GM04503 (cell line): ENCODE data around the gene B3GAT3.
"Not testable (repeated sequence)": the region's sequence is repeated elsewhere in the genome, so short reads cannot be mapped to it uniquely, and the experiment has no call there.

Source experiments
- DNase-seq: peaks from one replicate; pipeline ENCODE4 v3.0.0-alpha.2; 2012; ENCODE audit warnings: low read depth

The B3GAT3 gene

GRCh38 chr11:62621567-62622470, at the start of gene B3GAT3:
Gene B3GAT3, minus strand, starts transcription at chr11:62621986. Its CDS starts 39 bp downstream, at chr11:62621947.
- peak; percentile 87 for DNase-seq

GRCh38 chr11:62671236-62671607, 49.4 kb upstream of the B3GAT3 start:
- DNase-seq = no peak

DNA sequence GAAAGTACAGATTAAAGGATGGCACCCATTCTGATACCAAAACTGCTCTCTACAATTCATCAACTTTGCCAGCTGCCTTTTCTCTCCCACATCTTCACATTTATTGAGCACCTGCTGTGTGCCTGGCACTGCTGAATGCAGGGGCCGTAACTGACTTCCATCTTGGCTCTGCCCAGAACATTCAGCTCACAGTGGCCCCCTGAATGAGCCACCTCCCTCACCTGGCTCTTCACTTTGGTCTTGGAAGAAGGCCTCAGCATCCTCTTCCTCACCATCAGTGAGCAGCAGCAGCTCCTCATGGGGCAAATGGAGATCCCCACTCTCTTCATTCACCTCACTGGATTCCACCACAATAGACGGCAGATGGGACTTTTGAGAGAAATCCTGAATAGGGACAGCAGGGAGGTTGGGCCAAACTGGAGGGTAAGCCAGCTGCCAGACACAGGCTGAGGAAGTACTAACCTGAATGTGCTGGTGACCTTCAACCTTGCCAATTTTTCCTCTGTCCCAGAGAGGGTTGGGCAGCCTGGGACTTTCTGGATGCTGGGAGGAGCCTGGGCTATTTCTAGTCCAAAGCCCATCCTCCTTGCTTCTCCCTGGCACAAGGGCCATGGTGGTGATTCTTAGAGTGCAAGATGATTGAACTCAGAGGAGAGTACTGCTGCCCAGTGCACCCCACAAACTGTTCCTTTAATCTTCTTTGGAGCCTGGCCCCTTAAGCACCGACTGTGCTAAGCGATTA, 47.8 kb upstream of the B3GAT3 start:
- DNase-seq = no peak

DNA sequence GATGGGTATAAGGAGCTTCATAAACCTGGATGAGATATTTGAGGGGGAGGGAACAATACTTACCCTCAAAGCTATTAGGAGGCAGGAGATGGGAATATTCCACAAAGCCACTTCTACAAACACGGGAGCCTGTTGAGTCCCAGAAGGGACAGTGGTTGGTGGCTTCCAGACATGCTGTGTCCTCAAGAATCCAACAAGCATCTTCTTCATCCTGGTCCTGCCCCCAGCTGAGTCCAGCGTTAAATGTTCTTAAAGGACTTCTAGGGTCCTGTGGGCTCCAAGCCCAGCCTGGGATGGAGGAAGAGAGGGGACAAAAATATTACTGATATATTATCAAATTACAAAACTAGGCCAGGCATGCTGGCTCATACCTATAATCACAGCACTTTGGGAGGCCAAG, 45.7 kb upstream of the B3GAT3 start:
- no peak for DNase-seq

- DNase-seq = no peak
Measured at GRCh38 chr11:62666259-62666926, 44.6 kb upstream of the B3GAT3 start.

- peak; percentile 22 for DNase-seq
Measured at GRCh38 chr11:62665599-62666258, 43.9 kb upstream of the B3GAT3 start.

- DNase-seq = peak; percentile 65
Measured at GRCh38 chr11:62665075-62665598, 43.4 kb upstream of the B3GAT3 start, which contains the start of the genes C11orf98 and CSKMT. Gene C11orf98, minus strand, starts transcription at chr11:62665210. Its CDS starts 41 bp downstream, at chr11:62665169. Gene CSKMT, plus strand, starts transcription at chr11:62665312. Its CDS starts 568 bp downstream, at chr11:62665880.

- no peak for DNase-seq
Measured at GRCh38 chr11:62664405-62665074, 42.8 kb upstream of the B3GAT3 start.

DNA sequence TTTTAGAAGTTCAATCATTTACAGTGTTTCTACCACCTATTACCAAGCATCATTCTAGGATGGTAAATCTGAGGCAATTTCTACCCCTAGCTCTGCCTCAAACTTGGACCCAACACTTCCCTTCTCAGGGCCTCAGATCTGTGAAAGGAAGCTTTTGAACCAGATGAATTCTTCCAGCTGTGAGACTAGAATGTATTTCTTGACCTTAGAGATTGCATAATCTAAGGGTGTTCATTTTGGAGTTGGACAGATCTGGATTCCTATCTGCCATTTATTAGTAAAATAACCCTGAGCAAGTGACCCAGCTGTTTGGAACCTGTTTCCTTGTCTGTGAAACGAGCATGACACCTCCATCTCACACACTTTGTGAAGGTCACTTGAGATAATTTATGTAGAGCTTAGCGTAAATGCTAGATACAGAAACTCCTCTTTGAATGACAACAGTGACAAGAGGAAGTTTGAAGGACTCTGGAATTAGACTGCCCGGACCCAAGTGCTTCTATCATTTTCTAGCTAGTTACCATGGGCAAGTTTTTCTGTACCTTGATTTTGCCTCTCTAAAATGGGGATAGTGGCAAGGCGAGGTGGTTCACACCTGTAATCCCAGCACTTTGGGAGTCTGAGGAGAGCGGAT, 35.1 kb upstream of the B3GAT3 start:
- no peak for DNase-seq

DNA sequence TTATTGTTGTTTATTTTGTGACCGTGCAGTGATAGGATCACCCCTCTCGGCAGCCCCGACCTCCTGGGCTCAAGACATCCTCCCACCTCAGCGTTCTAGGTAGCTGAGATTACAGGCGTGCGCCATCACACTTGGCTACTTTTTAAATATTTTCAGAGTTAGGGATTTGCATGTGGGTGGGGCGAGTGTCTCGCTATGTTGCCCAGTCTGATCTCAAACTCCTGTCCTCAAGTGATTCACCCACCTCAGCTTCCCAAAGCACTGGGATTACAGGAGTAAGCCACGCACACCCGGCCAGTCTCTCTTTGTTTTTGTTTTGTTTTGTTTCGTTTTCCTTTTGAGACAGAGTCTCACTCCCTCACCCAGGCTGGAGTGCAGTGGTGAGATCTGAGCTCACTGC, 32.5 kb upstream of the B3GAT3 start:
- no peak for DNase-seq

DNA sequence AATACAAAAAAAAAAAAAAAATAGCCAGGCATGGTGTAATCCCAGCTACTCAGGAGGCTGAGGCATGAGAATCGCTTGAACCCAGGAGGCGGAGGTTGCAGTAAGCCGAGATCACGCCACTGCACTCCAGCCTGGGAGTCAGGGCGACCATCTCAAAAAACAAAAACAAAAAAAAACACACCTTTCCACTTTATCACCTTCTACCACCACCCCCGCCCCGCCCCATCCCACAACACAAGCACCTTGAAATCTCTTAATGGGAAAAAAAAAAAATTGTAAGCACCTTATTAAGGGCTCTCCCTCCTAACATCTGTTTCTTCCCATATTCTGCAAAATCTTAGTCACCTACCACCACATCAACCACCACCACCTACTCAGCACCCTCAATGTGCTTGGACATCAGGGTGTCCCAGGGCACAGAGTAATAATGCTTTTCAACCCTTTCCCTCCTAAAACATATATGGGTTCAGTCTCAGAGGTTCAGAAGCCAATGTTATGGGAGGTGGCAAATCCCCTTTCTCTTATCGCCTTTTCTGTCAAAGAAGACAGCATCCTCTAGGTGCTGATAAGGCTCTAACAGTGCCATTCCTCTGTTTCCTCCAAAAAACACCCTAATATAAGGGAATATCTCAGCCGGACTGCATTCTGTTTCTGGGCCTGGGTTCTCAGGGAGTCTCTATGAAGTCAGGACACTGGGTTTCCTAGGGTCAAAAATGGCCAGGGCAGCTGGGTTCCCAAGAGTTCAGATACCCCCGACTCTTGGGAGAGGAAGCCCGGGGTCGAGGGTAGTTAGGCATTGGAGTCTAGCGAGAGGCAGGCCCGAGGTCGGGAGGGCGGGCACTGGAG, 30.6 kb upstream of the B3GAT3 start:
- no peak for DNase-seq

- not testable (repeated sequence) for DNase-seq
Measured at GRCh38 chr11:62650283-62650682, 28.5 kb upstream of the B3GAT3 start.

DNA sequence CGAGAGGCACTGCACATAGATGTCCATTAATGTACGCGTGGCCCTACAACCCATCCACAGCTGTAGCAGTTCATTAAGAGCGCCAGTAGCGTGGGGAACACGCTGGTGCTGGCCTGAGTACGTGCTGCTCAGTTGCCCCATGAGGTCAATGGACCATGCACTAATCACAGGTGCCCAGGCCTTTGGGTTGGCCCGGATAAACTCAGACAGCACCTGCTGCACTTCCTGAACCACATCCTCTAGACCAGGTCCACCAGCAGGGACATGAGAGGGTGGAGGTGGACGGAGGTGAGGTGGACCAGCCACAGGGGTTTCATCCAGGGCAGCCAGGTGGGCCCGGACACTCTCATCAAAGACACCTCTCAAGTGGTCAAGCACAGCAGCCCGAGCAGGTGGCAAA, 27.7 kb upstream of the B3GAT3 start:
- no peak for DNase-seq

GRCh38 chr11:62648967-62649364, 27.2 kb upstream of the B3GAT3 start:
- no peak for DNase-seq

DNA sequence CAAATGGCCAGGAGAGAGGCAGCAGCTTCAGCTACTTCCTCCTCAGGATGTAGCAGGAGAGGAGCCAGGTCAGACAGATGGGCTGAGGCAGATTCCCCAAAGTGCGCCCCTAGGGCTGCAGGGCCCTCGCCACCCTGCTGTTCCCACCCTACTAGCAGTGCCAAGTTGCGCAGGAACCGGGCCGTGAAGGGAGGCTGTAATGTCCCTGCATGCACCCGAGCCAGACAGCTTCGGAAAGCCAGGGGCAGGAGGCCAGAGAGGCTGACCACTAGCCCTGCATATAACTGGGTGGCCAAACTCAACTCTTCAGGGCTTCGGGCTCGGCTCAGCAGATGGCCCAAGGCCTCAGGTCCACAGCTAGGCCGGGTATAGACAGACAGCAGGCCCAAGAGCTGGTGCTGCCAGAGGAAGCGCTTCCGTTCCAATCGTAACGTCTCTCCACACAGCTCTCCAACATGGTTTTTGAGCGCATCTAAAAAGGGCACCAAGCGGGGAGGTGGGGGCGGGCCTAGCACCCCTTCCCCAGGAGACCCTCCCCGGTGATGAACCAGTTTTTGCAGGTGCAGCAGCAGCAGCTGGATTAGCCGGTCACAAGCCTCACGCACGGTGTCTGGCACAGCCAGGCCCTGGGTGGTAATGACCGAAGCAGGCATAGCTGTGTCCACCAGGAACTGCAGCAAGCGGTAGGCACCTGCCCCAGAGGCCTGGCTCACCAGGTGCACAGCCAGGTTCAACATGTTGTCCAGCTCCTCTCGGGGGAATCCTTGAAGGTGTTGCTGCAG, 26.6 kb upstream of the B3GAT3 start:
- DNase-seq = no peak

DNA sequence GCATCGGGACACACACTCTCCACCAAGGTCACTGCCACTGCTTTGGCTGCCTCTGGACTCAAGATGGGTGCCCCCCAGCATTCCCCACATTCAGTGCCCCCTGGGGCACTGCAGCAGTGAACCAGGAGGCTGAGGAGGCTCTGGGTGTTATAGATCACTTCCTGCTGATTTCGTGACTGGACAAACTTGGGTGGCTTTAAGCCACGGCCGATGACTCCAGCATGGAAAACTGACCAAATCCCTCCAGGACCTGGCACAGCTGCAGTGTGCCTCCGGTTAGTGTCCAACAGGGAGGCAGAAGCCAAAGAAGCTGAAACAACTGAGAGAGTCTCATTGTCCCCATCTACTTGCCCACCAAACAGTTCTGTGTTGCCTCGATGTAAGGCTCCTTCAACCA, 25.8 kb upstream of the B3GAT3 start:
- DNase-seq = peak; percentile 38

DNA sequence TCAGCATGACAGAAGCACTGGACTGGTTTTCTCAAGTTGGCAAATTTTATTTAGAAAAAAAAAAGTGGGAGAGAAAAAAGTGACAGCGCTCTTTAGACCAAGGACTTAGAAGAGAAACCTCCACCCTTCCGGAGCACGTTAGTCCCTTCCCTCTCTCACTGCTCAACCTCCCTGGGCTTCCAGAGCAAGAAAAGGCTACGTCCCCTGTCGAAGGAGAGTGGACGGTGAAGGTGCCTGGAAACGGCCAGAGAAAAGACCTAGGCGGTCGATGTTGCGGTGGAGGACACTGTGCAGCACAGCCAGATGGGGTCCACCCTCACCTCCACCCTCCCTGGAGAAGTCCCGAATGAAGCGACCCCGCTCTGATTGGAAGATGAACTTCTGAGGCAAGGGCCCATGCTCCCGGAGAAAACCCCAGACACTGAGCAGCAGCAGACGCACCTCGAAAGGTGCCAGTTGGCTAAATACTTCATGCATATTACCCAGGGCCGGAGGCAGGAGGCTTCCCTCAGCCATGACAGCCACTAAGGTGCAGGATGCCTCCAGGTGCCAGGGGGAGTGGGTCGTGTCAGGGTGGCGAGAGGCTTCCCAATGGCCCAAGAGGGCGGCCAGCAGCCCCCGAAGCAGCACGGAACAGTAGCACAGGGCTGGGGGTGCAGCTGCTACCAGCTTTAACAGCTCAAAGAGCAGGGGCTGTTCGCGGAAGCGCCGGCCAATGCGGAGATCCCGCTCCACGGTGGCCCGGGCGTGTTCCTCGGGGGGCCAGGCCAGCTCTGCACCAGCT, 25.2 kb upstream of the B3GAT3 start:
- DNase-seq = no peak
